A673 (cell line): ENCODE measurements around the gene BRWD1.

ENCODE experiments used
- EZH2 ChIP-seq: fragments of 200-600 bp; sonication (generic); IDR thresholded peaks from 2 replicates; pipeline ENCODE4 v1.6.1; 2017; ENCODE audit warnings: borderline replicate concordance, low read depth, mild to moderate bottlenecking, mixed read lengths, antibody characterized with exemption, low read length; ENCODE audit not compliant: poor library complexity, severe bottlenecking
- TF ChIP-seq, protein P1 (sequence below): fragments of 300-800, 200-600 bp; sonication (generic); conservative IDR thresholded peaks from 2 replicates; pipeline ENCODE4 v1.5.1; 2017; ENCODE audit warnings: low read depth, mild to moderate bottlenecking, antibody characterized with exemption, low read length, moderate library complexity, mixed read lengths

DNA sequence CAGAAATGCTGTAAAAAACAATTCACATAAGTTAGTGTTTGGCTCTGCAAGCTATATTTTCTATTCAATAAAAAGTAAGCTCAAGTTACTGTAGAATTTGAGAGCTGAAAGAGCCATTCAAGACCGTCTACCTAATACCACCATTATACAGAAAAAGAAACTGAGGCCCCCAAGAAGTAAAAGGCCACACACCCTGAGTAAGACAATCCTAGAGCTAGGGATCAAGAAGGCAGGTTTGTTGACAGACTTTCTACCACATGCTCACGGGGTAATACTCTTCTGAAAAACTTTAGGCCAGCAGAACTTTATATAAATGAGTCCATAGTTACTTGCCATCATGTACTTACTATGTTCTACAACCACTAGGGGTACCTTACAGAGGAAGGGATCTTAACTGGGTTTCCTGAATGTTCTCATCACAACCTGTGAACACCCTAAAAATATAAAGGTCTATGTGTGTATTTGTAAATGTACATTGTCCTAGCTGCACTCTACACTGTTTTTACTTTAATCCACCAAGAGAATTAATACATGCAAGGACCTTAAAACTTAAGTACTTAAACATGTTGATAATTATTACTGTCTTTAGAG, 132.9 kb downstream of the BRWD1 start:
- TF ChIP-seq, protein P1, sequence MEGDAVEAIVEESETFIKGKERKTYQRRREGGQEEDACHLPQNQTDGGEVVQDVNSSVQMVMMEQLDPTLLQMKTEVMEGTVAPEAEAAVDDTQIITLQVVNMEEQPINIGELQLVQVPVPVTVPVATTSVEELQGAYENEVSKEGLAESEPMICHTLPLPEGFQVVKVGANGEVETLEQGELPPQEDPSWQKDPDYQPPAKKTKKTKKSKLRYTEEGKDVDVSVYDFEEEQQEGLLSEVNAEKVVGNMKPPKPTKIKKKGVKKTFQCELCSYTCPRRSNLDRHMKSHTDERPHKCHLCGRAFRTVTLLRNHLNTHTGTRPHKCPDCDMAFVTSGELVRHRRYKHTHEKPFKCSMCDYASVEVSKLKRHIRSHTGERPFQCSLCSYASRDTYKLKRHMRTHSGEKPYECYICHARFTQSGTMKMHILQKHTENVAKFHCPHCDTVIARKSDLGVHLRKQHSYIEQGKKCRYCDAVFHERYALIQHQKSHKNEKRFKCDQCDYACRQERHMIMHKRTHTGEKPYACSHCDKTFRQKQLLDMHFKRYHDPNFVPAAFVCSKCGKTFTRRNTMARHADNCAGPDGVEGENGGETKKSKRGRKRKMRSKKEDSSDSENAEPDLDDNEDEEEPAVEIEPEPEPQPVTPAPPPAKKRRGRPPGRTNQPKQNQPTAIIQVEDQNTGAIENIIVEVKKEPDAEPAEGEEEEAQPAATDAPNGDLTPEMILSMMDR: peak; percentile 38
- TF ChIP-seq EZH2: no peak
